GM23338 (cell line): Measurements from ENCODE around the gene AMDHD1. TPM values are rescaled to one million over a fixed set of nuclear protein-coding genes. Genes with fewer than 3 reads are reported as not detected.

ENCODE experiments used
- ATAC-seq: fragments of 200-7000 bp; cut with Tn5 transposase; 3 replicates; pipeline ENCODE4 v1.9.1; 2020
- DNase-seq: peaks from one replicate; pipeline ENCODE4 v3.0.0-alpha.2; 2015; ENCODE audit warnings: low spot score
- H2AFZ ChIP-seq: fragments of 200-600 bp; sonication (generic); 2 replicates; pipeline ENCODE4 v1.8.0; 2016; ENCODE audit warnings: antibody characterized with exemption, mild to moderate bottlenecking, moderate library complexity
- H3F3A ChIP-seq: fragments of 200-600 bp; sonication (generic); replicated peaks from 2 replicates; pipeline ENCODE4 v1.8.0; 2017; ENCODE audit warnings: antibody characterized with exemption, mixed run types, low read depth
- H3K27ac ChIP-seq: fragments of 200-600 bp; sonication (generic); 2 replicates; pipeline ENCODE4 v1.6.1; 2016; ENCODE audit warnings: low read depth
- H3K27me3 ChIP-seq: fragments of 200-600 bp; sonication (generic); 2 replicates; pipeline ENCODE4 v1.8.0; 2016; ENCODE audit warnings: mild to moderate bottlenecking, mixed run types, moderate library complexity; ENCODE audit not compliant: insufficient read depth
- H3K36me3 ChIP-seq: fragments of 200-600 bp; sonication (generic); 2 replicates; pipeline ENCODE4 v1.8.0; 2016; ENCODE audit warnings: mild to moderate bottlenecking; ENCODE audit not compliant: insufficient read depth
- H3K4me1 ChIP-seq: fragments of 200-600 bp; sonication (generic); 2 replicates; pipeline ENCODE4 v1.8.0; 2016; ENCODE audit warnings: mild to moderate bottlenecking, moderate library complexity; ENCODE audit not compliant: insufficient read depth
- H3K4me2 ChIP-seq: fragments of 200-600 bp; sonication (generic); 2 replicates; pipeline ENCODE4 v1.7.1; 2017; ENCODE audit warnings: mixed run types
- H3K4me3 ChIP-seq: fragments of 200-600 bp; sonication (generic); 2 replicates; pipeline ENCODE4 v1.6.1; 2016; ENCODE audit warnings: mixed run types
- H3K79me2 ChIP-seq: fragments of 200-600 bp; sonication (generic); replicated peaks from 2 replicates; pipeline ENCODE4 v1.8.0; 2017; ENCODE audit warnings: mild to moderate bottlenecking; ENCODE audit not compliant: insufficient read depth
- H3K9me2 ChIP-seq: fragments of 200-600 bp; sonication (generic); 2 replicates; pipeline ENCODE4 v1.8.0; 2017; ENCODE audit not compliant: insufficient read depth
- H4K20me1 ChIP-seq: fragments of 200-600 bp; sonication (generic); replicated peaks from 2 replicates; pipeline ENCODE4 v1.8.0; 2017; ENCODE audit warnings: mild to moderate bottlenecking; ENCODE audit not compliant: insufficient read depth
- H3K27ac Mint-ChIP-seq: 2 replicates; pipeline ENCODE4 v1.8.0; 2020; ENCODE audit warnings: inconsistent platforms, mild to moderate bottlenecking, moderate library complexity, mixed read lengths
- H3K27me3 Mint-ChIP-seq: 3 replicates; pipeline ENCODE4 v1.8.0; 2022; ENCODE audit warnings: low read depth, mild to moderate bottlenecking, moderate library complexity, mixed read lengths, inconsistent platforms; ENCODE audit not compliant: insufficient read depth, poor library complexity
- H3K36me3 Mint-ChIP-seq: 3 replicates; pipeline ENCODE4 v1.8.0; 2021; ENCODE audit warnings: low read depth, mild to moderate bottlenecking, inconsistent platforms, moderate library complexity, mixed read lengths
- H3K4me1 Mint-ChIP-seq: 3 replicates; pipeline ENCODE4 v1.8.0; 2020; ENCODE audit warnings: mild to moderate bottlenecking, inconsistent platforms, mixed read lengths
- H3K4me3 Mint-ChIP-seq: 3 replicates; pipeline ENCODE4 v1.8.0; 2021; ENCODE audit warnings: moderate library complexity, mild to moderate bottlenecking, inconsistent platforms, mixed read lengths
- H3K9me3 Mint-ChIP-seq: 3 replicates; pipeline ENCODE4 v1.8.0; 2020; ENCODE audit warnings: moderate library complexity, mild to moderate bottlenecking, inconsistent platforms, mixed read lengths
- CREB1 ChIP-seq: fragments of 250-450 bp; sonication (Bioruptor Pico); IDR thresholded peaks from 2 replicates; pipeline ENCODE4 v1.5.0; 2020; ENCODE audit warnings: low read depth, mild to moderate bottlenecking, moderate library complexity
- ETS1 ChIP-seq: IDR thresholded peaks from 2 replicates; pipeline ENCODE4 v1.6.1; 2016; ENCODE audit warnings: antibody characterized with exemption
- EZH2 ChIP-seq: fragments of 200-600 bp; sonication (generic); IDR thresholded peaks from one replicate; pipeline ENCODE4 v1.8.0; 2017; ENCODE audit warnings: antibody characterized with exemption, mild to moderate bottlenecking, low read depth; ENCODE audit not compliant: unreplicated experiment
- EZH2phosphoT487 ChIP-seq: fragments of 200-600 bp; sonication (generic); IDR thresholded peaks from one replicate; pipeline ENCODE4 v1.8.1; 2018; ENCODE audit warnings: antibody characterized with exemption; ENCODE audit not compliant: unreplicated experiment
- JUNB ChIP-seq: IDR thresholded peaks from one replicate; pipeline ENCODE4 v1.6.1; 2016; ENCODE audit warnings: antibody characterized with exemption; ENCODE audit not compliant: unreplicated experiment
- NANOG ChIP-seq: IDR thresholded peaks from 2 replicates; pipeline ENCODE4 v1.6.1; 2016; ENCODE audit warnings: antibody characterized with exemption, borderline replicate concordance
- POLR2AphosphoS5 ChIP-seq: IDR thresholded peaks from 2 replicates; pipeline ENCODE4 v1.6.1; 2016; ENCODE audit warnings: antibody characterized with exemption, low read depth
- STAT1 ChIP-seq: IDR thresholded peaks from one replicate; pipeline ENCODE4 v1.6.1; 2016; ENCODE audit warnings: antibody characterized with exemption; ENCODE audit not compliant: unreplicated experiment
- ZNF331 ChIP-seq: fragments of 250-450 bp; sonication (Bioruptor Pico); IDR thresholded peaks from 2 replicates; pipeline ENCODE4 v1.5.0; 2020; ENCODE audit warnings: low read depth, mild to moderate bottlenecking, moderate library complexity
- polyA plus RNA-seq: library from polyadenylated mRNA; unstranded; fragments of >200 nt; fragmentation: Nextera tagmentation; extraction: Ambion mirVana; gene quantifications from 2 replicates; pipeline ENCODE4 v1.2.1, GENCODE V29; 2016
- total RNA-seq: library from RNA; depleted of rRNA; stranded (reverse); fragments of >200 nt; shearing (Covaris generic); gene quantifications from 2 replicates; pipeline ENCODE4 v1.2.3, GENCODE V29; 2014
- TF ChIP-seq, protein P1 (sequence below), 2 experiments: fragments of 200-600 bp in 1 of 2; sonication (generic) in 1 of 2; conservative IDR thresholded peaks; 2 replicates each; pipeline versions ENCODE4 v1.5.1 to v1.6.1; 2016 to 2017; ENCODE audit warnings: antibody characterized with exemption in 2 of 2, low read depth in 2 of 2, mild to moderate bottlenecking in 2 of 2, moderate library complexity in 1 of 2
- TF ChIP-seq, protein P2 (sequence below): fragments of 250-450 bp; sonication (Bioruptor Pico); IDR thresholded peaks from 2 replicates; pipeline ENCODE4 v1.5.0; 2020; ENCODE audit warnings: mild to moderate bottlenecking, moderate library complexity

The AMDHD1 gene
- total and polyA plus RNA-seq, 2 experiments from 2014 or later, result 0.21 to 0.24 TPM

GRCh38 chr12:95963096-95963495 is 20.0 kb downstream of the AMDHD1 start:
- TF ChIP-seq, protein P1, sequence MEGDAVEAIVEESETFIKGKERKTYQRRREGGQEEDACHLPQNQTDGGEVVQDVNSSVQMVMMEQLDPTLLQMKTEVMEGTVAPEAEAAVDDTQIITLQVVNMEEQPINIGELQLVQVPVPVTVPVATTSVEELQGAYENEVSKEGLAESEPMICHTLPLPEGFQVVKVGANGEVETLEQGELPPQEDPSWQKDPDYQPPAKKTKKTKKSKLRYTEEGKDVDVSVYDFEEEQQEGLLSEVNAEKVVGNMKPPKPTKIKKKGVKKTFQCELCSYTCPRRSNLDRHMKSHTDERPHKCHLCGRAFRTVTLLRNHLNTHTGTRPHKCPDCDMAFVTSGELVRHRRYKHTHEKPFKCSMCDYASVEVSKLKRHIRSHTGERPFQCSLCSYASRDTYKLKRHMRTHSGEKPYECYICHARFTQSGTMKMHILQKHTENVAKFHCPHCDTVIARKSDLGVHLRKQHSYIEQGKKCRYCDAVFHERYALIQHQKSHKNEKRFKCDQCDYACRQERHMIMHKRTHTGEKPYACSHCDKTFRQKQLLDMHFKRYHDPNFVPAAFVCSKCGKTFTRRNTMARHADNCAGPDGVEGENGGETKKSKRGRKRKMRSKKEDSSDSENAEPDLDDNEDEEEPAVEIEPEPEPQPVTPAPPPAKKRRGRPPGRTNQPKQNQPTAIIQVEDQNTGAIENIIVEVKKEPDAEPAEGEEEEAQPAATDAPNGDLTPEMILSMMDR (conservative IDR thresholded peaks at IDR 0.05; ENCODE audit: low read depth in 2 of 2), result peak; percentile 40 to 51
- no peak for TF ChIP-seq ETS1
- no peaks in the 10 kb centered on the region for H3K36me3 ChIP-seq
- ATAC-seq, result peak; percentile 52
- H3K9me2 ChIP-seq, result no peaks in the 10 kb centered on the region
- peak; percentile 38 for DNase-seq
- H3K4me1 ChIP-seq, result no peaks in the 10 kb centered on the region
- no peaks in the 10 kb centered on the region for H3K9me3 Mint-ChIP-seq
- no peaks in the 10 kb centered on the region for H3K36me3 Mint-ChIP-seq
- H3K27me3 Mint-ChIP-seq, result peaks cover 2% of the 10 kb centered on the region
- H3K79me2 ChIP-seq, result no peaks in the 10 kb centered on the region
- no peak overlapping the region for H3K4me3 ChIP-seq
- no peak overlapping the region for H3K27ac ChIP-seq
- H3K27ac Mint-ChIP-seq, result no peak overlapping the region
- no peaks in the 10 kb centered on the region for H4K20me1 ChIP-seq
- no peaks in the 10 kb centered on the region for H3K27me3 ChIP-seq
- no peak overlapping the region for H3K4me3 Mint-ChIP-seq
- no peaks in the 10 kb centered on the region; the same call in 2 of the 3 replicates for H3K4me1 Mint-ChIP-seq
- no peak overlapping the region for H2AFZ ChIP-seq
- H3F3A ChIP-seq, result no peaks in the 10 kb centered on the region
- no peak overlapping the region for H3K4me2 ChIP-seq

DNA sequence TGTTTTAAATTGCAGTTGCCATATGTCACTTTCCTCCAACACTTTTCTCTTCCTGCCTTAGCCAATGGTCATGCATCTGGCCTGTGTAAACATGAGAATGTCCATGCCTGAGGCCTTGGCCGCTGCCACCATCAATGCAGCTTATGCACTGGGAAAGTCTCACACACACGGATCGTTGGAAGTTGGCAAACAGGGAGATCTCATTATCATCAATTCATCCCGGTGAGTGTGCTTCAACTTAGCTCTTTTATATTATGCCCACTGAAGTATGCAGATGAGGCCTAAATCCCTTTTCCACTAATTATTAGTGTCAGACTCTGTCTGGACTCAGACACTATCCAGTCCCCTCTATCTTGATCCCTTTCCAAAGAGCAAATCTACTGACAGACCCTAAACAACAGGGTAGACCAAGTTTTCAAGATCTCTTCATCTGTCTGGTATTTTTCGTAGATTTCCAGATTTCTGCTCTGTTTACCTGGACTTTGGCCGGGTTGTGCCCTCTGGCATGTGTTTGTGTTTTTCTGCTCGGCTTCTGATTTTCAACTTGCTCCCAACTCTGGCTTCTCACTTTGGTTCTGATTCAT is 23.2 kb downstream of the AMDHD1 start:
- 0 out of 2 replicates have a peak, but pooled peaks cover 3% of the 10 kb centered on the region for H3K4me1 ChIP-seq
- ATAC-seq, result no peak
- Mint-ChIP-seq H3K4me1 (peaks cover 11% of the 10 kb centered on the region), H3K4me3 (no peak overlapping the region), H3K27ac (no peak overlapping the region), H3K27me3 (peaks cover 4% of the 10 kb centered on the region), H3K36me3 (peaks cover 11% of the 10 kb centered on the region), H3K9me3 (peaks cover 11% of the 10 kb centered on the region)
- H3K4me3 ChIP-seq, result no peak overlapping the region
- no peak overlapping the region for H3K4me2 ChIP-seq
- H3F3A ChIP-seq, result no peaks in the 10 kb centered on the region
- H3K27me3 ChIP-seq, result no peaks in the 10 kb centered on the region
- no peaks in the 10 kb centered on the region for H3K9me2 ChIP-seq
- no peaks in the 10 kb centered on the region for H3K36me3 ChIP-seq
- no peaks in the 10 kb centered on the region for H3K79me2 ChIP-seq
- H2AFZ ChIP-seq, result peak overlapping the region; percentile 80
- no peak overlapping the region for H3K27ac ChIP-seq
- DNase-seq, result no peak
- H4K20me1 ChIP-seq, result no peaks in the 10 kb centered on the region
- no peak for TF ChIP-seq STAT1
- no peak for TF ChIP-seq EZH2phosphoT487
- TF ChIP-seq ZNF331 (CRISPR knock-in tag), result no peak
- TF ChIP-seq POLR2AphosphoS5, result no peak
- no peak for TF ChIP-seq JUNB
- TF ChIP-seq CREB1 (CRISPR knock-in tag), result no peak
- no peak for TF ChIP-seq EZH2
- no peak for TF ChIP-seq NANOG
- TF ChIP-seq, protein P2, sequence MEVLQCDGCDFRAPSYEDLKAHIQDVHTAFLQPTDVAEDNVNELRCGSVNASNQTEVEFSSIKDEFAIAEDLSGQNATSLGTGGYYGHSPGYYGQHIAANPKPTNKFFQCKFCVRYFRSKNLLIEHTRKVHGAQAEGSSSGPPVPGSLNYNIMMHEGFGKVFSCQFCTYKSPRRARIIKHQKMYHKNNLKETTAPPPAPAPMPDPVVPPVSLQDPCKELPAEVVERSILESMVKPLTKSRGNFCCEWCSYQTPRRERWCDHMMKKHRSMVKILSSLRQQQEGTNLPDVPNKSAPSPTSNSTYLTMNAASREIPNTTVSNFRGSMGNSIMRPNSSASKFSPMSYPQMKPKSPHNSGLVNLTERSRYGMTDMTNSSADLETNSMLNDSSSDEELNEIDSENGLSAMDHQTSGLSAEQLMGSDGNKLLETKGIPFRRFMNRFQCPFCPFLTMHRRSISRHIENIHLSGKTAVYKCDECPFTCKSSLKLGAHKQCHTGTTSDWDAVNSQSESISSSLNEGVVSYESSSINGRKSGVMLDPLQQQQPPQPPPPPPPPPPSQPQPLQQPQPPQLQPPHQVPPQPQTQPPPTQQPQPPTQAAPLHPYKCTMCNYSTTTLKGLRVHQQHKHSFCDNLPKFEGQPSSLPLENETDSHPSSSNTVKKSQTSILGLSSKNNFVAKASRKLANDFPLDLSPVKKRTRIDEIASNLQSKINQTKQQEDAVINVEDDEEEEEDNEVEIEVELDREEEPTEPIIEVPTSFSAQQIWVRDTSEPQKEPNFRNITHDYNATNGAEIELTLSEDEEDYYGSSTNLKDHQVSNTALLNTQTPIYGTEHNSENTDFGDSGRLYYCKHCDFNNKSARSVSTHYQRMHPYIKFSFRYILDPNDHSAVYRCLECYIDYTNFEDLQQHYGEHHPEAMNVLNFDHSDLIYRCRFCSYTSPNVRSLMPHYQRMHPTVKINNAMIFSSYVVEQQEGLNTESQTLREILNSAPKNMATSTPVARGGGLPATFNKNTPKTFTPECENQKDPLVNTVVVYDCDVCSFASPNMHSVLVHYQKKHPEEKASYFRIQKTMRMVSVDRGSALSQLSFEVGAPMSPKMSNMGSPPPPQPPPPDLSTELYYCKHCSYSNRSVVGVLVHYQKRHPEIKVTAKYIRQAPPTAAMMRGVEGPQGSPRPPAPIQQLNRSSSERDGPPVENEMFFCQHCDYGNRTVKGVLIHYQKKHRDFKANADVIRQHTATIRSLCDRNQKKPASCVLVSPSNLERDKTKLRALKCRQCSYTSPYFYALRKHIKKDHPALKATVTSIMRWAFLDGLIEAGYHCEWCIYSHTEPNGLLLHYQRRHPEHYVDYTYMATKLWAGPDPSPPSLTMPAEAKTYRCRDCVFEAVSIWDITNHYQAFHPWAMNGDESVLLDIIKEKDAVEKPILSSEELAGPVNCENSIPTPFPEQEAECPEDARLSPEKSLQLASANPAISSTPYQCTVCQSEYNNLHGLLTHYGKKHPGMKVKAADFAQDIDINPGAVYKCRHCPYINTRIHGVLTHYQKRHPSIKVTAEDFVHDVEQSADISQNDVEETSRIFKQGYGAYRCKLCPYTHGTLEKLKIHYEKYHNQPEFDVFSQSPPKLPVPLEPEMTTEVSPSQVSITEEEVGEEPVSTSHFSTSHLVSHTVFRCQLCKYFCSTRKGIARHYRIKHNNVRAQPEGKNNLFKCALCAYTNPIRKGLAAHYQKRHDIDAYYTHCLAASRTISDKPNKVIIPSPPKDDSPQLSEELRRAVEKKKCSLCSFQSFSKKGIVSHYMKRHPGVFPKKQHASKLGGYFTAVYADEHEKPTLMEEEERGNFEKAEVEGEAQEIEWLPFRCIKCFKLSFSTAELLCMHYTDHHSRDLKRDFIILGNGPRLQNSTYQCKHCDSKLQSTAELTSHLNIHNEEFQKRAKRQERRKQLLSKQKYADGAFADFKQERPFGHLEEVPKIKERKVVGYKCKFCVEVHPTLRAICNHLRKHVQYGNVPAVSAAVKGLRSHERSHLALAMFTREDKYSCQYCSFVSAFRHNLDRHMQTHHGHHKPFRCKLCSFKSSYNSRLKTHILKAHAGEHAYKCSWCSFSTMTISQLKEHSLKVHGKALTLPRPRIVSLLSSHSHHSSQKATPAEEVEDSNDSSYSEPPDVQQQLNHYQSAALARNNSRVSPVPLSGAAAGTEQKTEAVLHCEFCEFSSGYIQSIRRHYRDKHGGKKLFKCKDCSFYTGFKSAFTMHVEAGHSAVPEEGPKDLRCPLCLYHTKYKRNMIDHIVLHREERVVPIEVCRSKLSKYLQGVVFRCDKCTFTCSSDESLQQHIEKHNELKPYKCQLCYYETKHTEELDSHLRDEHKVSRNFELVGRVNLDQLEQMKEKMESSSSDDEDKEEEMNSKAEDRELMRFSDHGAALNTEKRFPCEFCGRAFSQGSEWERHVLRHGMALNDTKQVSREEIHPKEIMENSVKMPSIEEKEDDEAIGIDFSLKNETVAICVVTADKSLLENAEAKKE, result no peak
